Effector memory CD4-positive, alpha-beta T cell (primary cell): ENCODE measurements around the gene TMEM87B.
"Not testable (repeated sequence)": the region's sequence is repeated elsewhere in the genome, so short reads cannot be mapped to it uniquely, and the experiment has no call there.

Source experiments
- DNase-seq, 3 donors: peaks; one replicate each; pipeline ENCODE4 v3.0.0-alpha.2; 2020
- H3K27ac ChIP-seq: 2 replicates; pipeline ENCODE4 v1.7.0; 2013; ENCODE audit warnings: mild to moderate bottlenecking, low read length, moderate library complexity; ENCODE audit not compliant: insufficient read depth, poor library complexity, severe bottlenecking
- H3K27me3 ChIP-seq: replicated peaks from 2 replicates; pipeline ENCODE4 v1.7.0; 2013; ENCODE audit warnings: mild to moderate bottlenecking, low read length; ENCODE audit not compliant: insufficient read depth, control insufficient read depth, poor library complexity, severe bottlenecking
- H3K36me3 ChIP-seq: 2 replicates; pipeline ENCODE4 v1.7.0; 2013; ENCODE audit warnings: mild to moderate bottlenecking, low read length, moderate library complexity; ENCODE audit not compliant: control insufficient read depth, insufficient read depth
- H3K4me1 ChIP-seq: 2 replicates; pipeline ENCODE4 v1.7.0; 2013; ENCODE audit warnings: low read length, mild to moderate bottlenecking; ENCODE audit not compliant: control insufficient read depth, insufficient read depth, poor library complexity, severe bottlenecking
- H3K4me3 ChIP-seq: 2 replicates; pipeline ENCODE4 v1.7.0; 2013; ENCODE audit warnings: low read length, low read depth, mild to moderate bottlenecking; ENCODE audit not compliant: insufficient read depth, poor library complexity, severe bottlenecking
- H3K9me3 ChIP-seq: 2 replicates; pipeline ENCODE4 v1.7.0; 2013; ENCODE audit warnings: mild to moderate bottlenecking, low read length, moderate library complexity; ENCODE audit not compliant: control insufficient read depth

TMEM87B gene

GRCh38 chr2:112137516-112138158, 82.6 kb downstream of the TMEM87B start:
- H3K36me3 ChIP-seq: no peaks in the 10 kb centered on the region
- peaks cover 3% of the 10 kb centered on the region for H3K4me1 ChIP-seq
- DNase-seq: no peak
- peaks cover 3% of the 10 kb centered on the region for H3K9me3 ChIP-seq
- H3K27me3 ChIP-seq: peaks cover 6% of the 10 kb centered on the region
- H3K27ac ChIP-seq: no peak overlapping the region
- peak overlapping the region; percentile 40 for H3K4me3 ChIP-seq

- Histone ChIP-seq H3K36me3 (no peaks in the 10 kb centered on the region), H3K27me3 (peaks cover 6% of the 10 kb centered on the region), H3K27ac (no peak within 1 kb of the TSS), H3K4me1 (peaks cover 3% of the 10 kb centered on the region), H3K4me3 (peak within 1 kb of the TSS; percentile 40), H3K9me3 (peaks cover 1% of the 10 kb centered on the region)
- no peak for DNase-seq
Observed at GRCh38 chr2:112138159-112139032, 83.3 kb downstream of the TMEM87B start, which contains the start of gene FBLN7. Gene FBLN7, plus strand, starts transcription at chr2:112138385. Its CDS starts 271 bp downstream, at chr2:112138656.

- not testable (repeated sequence) for DNase-seq, H3K4me3 ChIP-seq, H3K36me3 ChIP-seq, H3K4me1 ChIP-seq, H3K9me3 ChIP-seq, H3K27ac ChIP-seq, H3K27me3 ChIP-seq
Observed at GRCh38 chr2:112139033-112139614, 84.1 kb downstream of the TMEM87B start.

GRCh38 chr2:112139661-112140204, 84.7 kb downstream of the TMEM87B start:
- not testable (repeated sequence) for H3K4me3 ChIP-seq, H3K9me3 ChIP-seq, H3K27me3 ChIP-seq, DNase-seq, H3K4me1 ChIP-seq, H3K36me3 ChIP-seq, H3K27ac ChIP-seq

GRCh38 chr2:112140205-112140802, 85.2 kb downstream of the TMEM87B start:
- Histone ChIP-seq H3K27me3 (peaks cover 6% of the 10 kb centered on the region), H3K36me3 (no peaks in the 10 kb centered on the region), H3K9me3 (no peaks in the 10 kb centered on the region), H3K4me1 (peaks cover 3% of the 10 kb centered on the region), H3K27ac (no peak overlapping the region), H3K4me3 (no peak overlapping the region)
- DNase-seq: no peak

- H3K9me3 ChIP-seq: no peaks in the 10 kb centered on the region
- H3K4me3 ChIP-seq: no peak overlapping the region
- H3K36me3 ChIP-seq: no peaks in the 10 kb centered on the region
- H3K27me3 ChIP-seq: peaks cover 6% of the 10 kb centered on the region
- peaks cover 3% of the 10 kb centered on the region for H3K4me1 ChIP-seq
- no peak for DNase-seq
- H3K27ac ChIP-seq: no peak overlapping the region
Observed at GRCh38 chr2:112140899-112141625, 86.0 kb downstream of the TMEM87B start.

- H3K4me3 ChIP-seq: no peak overlapping the region
- no peak for DNase-seq
- no peak overlapping the region for H3K27ac ChIP-seq
- peaks cover 3% of the 10 kb centered on the region for H3K4me1 ChIP-seq
- H3K36me3 ChIP-seq: no peaks in the 10 kb centered on the region
- H3K9me3 ChIP-seq: no peaks in the 10 kb centered on the region
- H3K27me3 ChIP-seq: peaks cover 6% of the 10 kb centered on the region
Observed at GRCh38 chr2:112141626-112142007, 86.5 kb downstream of the TMEM87B start.

- no peaks in the 10 kb centered on the region for H3K36me3 ChIP-seq
- peaks cover 5% of the 10 kb centered on the region for H3K27me3 ChIP-seq
Observed at GRCh38 chr2:112142525-112143078, 87.5 kb downstream of the TMEM87B start.

GRCh38 chr2:112143150-112143549, 88.1 kb downstream of the TMEM87B start:
- Histone ChIP-seq H3K27me3 (no peaks in the 10 kb centered on the region), H3K36me3 (no peaks in the 10 kb centered on the region), H3K4me3 (no peak overlapping the region), H3K9me3 (no peaks in the 10 kb centered on the region), H3K4me1 (no peaks in the 10 kb centered on the region), H3K27ac (no peak overlapping the region)
- DNase-seq: no peak

More at GRCh38 chr2:112142525-112143078, 87.5 kb downstream of the TMEM87B start:
- peaks cover 3% of the 10 kb centered on the region for H3K4me1 ChIP-seq
- DNase-seq: no peak
- H3K27ac ChIP-seq: no peak overlapping the region
- H3K4me3 ChIP-seq: no peak overlapping the region
- no peaks in the 10 kb centered on the region for H3K9me3 ChIP-seq
